Measurements from ENCODE around the gene TRIM41.

TRIM41 gene

GRCh38 chr5:181242031-181242451 lies 19.0 kb downstream of the TRIM41 start:
- Histone ChIP-seq H4K20me1 (ENCODE audit: low read depth, low read length) (peaks cover 30% of the 10 kb centered on the region; the same call in 1 of the 2 replicates), H3K4me2 (ENCODE audit: low read depth, low read length, poor library complexity, severe bottlenecking) (peak overlapping the region; percentile 73), H3K9me3 (ENCODE audit: insufficient read depth, low read length) (no peaks in the 10 kb centered on the region), H3K4me3 (ENCODE audit: insufficient read depth, low read length, poor library complexity, severe bottlenecking) (peak overlapping the region; percentile 87), H3K9ac (ENCODE audit: low read length) (peak overlapping the region; percentile 95), H2AFZ (ENCODE audit: low read depth, low read length, severe bottlenecking) (no peak overlapping the region), H3F3A (ENCODE audit: insufficient read depth) (peaks cover 81% of the 10 kb centered on the region), H3K27ac (ENCODE audit: low read depth, low read length) (peak overlapping the region; percentile 91), H3K79me2 (ENCODE audit: insufficient read depth, low read length) (peaks cover 51% of the 10 kb centered on the region), H3K36me3 (ENCODE audit: low read length) (peaks cover 44% of the 10 kb centered on the region), H3K9me2 (replicated peaks; ENCODE audit: insufficient read depth, low read length) (no peaks in the 10 kb centered on the region), H3K27me3 (ENCODE audit: low read length) (no peaks in the 10 kb centered on the region)
- TF ChIP-seq, protein P1, sequence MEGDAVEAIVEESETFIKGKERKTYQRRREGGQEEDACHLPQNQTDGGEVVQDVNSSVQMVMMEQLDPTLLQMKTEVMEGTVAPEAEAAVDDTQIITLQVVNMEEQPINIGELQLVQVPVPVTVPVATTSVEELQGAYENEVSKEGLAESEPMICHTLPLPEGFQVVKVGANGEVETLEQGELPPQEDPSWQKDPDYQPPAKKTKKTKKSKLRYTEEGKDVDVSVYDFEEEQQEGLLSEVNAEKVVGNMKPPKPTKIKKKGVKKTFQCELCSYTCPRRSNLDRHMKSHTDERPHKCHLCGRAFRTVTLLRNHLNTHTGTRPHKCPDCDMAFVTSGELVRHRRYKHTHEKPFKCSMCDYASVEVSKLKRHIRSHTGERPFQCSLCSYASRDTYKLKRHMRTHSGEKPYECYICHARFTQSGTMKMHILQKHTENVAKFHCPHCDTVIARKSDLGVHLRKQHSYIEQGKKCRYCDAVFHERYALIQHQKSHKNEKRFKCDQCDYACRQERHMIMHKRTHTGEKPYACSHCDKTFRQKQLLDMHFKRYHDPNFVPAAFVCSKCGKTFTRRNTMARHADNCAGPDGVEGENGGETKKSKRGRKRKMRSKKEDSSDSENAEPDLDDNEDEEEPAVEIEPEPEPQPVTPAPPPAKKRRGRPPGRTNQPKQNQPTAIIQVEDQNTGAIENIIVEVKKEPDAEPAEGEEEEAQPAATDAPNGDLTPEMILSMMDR (IDR thresholded peaks at IDR 0.05; ENCODE audit: insufficient read depth, low read length, poor library complexity, severe bottlenecking) = no peak
- TF ChIP-seq EZH2phosphoT487 (conservative IDR thresholded peaks at IDR 0.05; ENCODE audit: low read length) = no peak

DNA sequence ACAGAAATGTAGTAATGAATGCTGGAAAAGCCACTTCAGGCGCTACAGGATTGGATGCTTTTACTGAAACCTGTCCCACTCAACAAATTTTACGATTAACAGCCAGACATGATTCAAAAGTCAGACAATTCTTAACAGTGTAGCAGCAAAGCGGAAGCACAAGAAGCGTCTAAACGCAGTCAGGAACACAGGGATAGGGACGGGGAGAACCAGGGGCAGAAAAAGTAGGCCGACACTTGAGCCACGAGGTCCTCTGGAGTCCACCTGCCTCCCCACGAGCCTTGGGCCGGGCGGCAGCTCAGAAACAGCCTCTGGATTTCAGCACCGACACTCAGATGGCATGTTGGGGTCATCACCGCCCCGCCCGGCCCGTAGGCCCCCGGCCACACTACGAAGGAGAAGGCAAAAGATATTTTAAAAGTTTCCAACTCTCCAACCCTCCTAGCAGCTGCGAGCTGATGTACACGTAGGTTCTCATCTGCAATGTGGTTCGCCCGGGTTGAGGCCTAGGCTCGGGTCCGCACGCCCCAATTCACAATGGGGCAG lies 20.0 kb downstream of the TRIM41 start:
- no peaks in the 10 kb centered on the region for H3K9me2 ChIP-seq (replicated peaks; ENCODE audit: insufficient read depth, low read length)
- peak overlapping the region; percentile 91 for H3K27ac ChIP-seq (ENCODE audit: low read depth, low read length)
- H3K4me2 ChIP-seq (ENCODE audit: low read depth, low read length, poor library complexity, severe bottlenecking) = peak overlapping the region; percentile 73
- H3K9ac ChIP-seq (ENCODE audit: low read length) = peak overlapping the region; percentile 95
- peak overlapping the region; percentile 87 for H3K4me3 ChIP-seq (ENCODE audit: insufficient read depth, low read length, poor library complexity, severe bottlenecking)
- no peak overlapping the region for H2AFZ ChIP-seq (ENCODE audit: low read depth, low read length, severe bottlenecking)
- peaks cover 70% of the 10 kb centered on the region for H3F3A ChIP-seq (ENCODE audit: insufficient read depth)
- no peaks in the 10 kb centered on the region for H3K9me3 ChIP-seq (ENCODE audit: insufficient read depth, low read length)
- peaks cover 25% of the 10 kb centered on the region; the same call in 1 of the 2 replicates for H4K20me1 ChIP-seq (ENCODE audit: low read depth, low read length)
- H3K36me3 ChIP-seq (ENCODE audit: low read length) = peaks cover 33% of the 10 kb centered on the region
- TF ChIP-seq EZH2phosphoT487 (conservative IDR thresholded peaks at IDR 0.05; ENCODE audit: low read length) = no peak
- TF ChIP-seq, protein P1 (IDR thresholded peaks at IDR 0.05; ENCODE audit: insufficient read depth, low read length, poor library complexity, severe bottlenecking) = no peak
- no peaks in the 10 kb centered on the region for H3K27me3 ChIP-seq (ENCODE audit: low read length)
- H3K79me2 ChIP-seq (ENCODE audit: insufficient read depth, low read length) = peaks cover 60% of the 10 kb centered on the region

GRCh38 chr5:181243564-181244343 lies 20.7 kb downstream of the TRIM41 start, which contains the start of gene RACK1:
Gene RACK1 (minus strand): TSS chr5:181243906. CDS start chr5:181243800, 106 bp downstream.
- H3K36me3 ChIP-seq (ENCODE audit: low read length) = peaks cover 28% of the 10 kb centered on the region
- TF ChIP-seq, protein P1 (IDR thresholded peaks at IDR 0.05; ENCODE audit: insufficient read depth, low read length, poor library complexity, severe bottlenecking) = no peak
- TF ChIP-seq EZH2phosphoT487 (conservative IDR thresholded peaks at IDR 0.05; ENCODE audit: low read length) = no peak

More at GRCh38 chr5:181243564-181244343, 20.7 kb downstream of the TRIM41 start, which contains the start of gene RACK1:
- peak within 1 kb of the TSS; percentile 87 for H3K4me3 ChIP-seq (ENCODE audit: insufficient read depth, low read length, poor library complexity, severe bottlenecking)
- peaks cover 64% of the 10 kb centered on the region for H3F3A ChIP-seq (ENCODE audit: insufficient read depth)
- H2AFZ ChIP-seq (ENCODE audit: low read depth, low read length, severe bottlenecking) = peak within 1 kb of the TSS; percentile 61
- peaks cover 64% of the 10 kb centered on the region for H3K79me2 ChIP-seq (ENCODE audit: insufficient read depth, low read length)
- H3K9me3 ChIP-seq (ENCODE audit: insufficient read depth, low read length) = no peaks in the 10 kb centered on the region
- H3K9me2 ChIP-seq (replicated peaks; ENCODE audit: insufficient read depth, low read length) = no peaks in the 10 kb centered on the region
- peak within 1 kb of the TSS; percentile 91 for H3K27ac ChIP-seq (ENCODE audit: low read depth, low read length)
- peak within 1 kb of the TSS; percentile 95 for H3K9ac ChIP-seq (ENCODE audit: low read length)
- no peaks in the 10 kb centered on the region for H3K27me3 ChIP-seq (ENCODE audit: low read length)
- H3K4me2 ChIP-seq (ENCODE audit: low read depth, low read length, poor library complexity, severe bottlenecking) = peak within 1 kb of the TSS; percentile 73
- peaks cover 20% of the 10 kb centered on the region; the same call in 1 of the 2 replicates for H4K20me1 ChIP-seq (ENCODE audit: low read depth, low read length)

All from SU-DHL-6 (cell line).